HEK293 (cell line): ENCODE results near the gene LRRC53.

Source experiments
- CTCF ChIA-PET: fragments of 350-600 bp; formaldehyde crosslinking; extraction: SDS; loops from one replicate; lab custom pipeline; 2021; ENCODE audit warnings: antibody characterized with exemption; lab: Yijun Ruan, JAX
- POLR2A ChIA-PET: fragments of 300-600 bp; formaldehyde crosslinking; extraction: SDS; loops from one replicate; lab custom pipeline; 2020; ENCODE audit warnings: antibody characterized with exemption, inconsistent platforms; lab: Yijun Ruan, JAX
- H3K27ac ChIP-seq: fragments of 200-500 bp; sonication (Bioruptor generic); 2 replicates; pipeline ENCODE4 v1.5.1; 2014; ENCODE audit warnings: low read depth, low read length, control low read depth, inconsistent platforms; ENCODE audit errors: extremely low read depth
- H3K36me3 ChIP-seq, 2 experiments: fragments of 200-500 bp in 1 of 2; sonication (Bioruptor generic) in 1 of 2; 1 replicate in 1 of 2; 2 replicates in 1 of 2; pipeline ENCODE4 v1.5.1; 2014 to 2017; ENCODE audit warnings: inconsistent platforms in 2 of 2, low read length in 2 of 2; ENCODE audit not compliant: control insufficient read depth in 2 of 2, insufficient read depth in 1 of 2
- H3K4me1 ChIP-seq: fragments of 200-500 bp; sonication (Bioruptor generic); 2 replicates; pipeline ENCODE4 v1.5.1; 2014; ENCODE audit warnings: mild to moderate bottlenecking, low read length, inconsistent platforms; ENCODE audit not compliant: control insufficient read depth, insufficient read depth
- H3K4me3 ChIP-seq: 2 replicates; pipeline ENCODE4 v1.5.1; 2011; ENCODE audit warnings: low read depth, mild to moderate bottlenecking, control low read depth, low read length, moderate library complexity
- H3K9me3 ChIP-seq: fragments of 200-500 bp; sonication (Bioruptor generic); 2 replicates; pipeline ENCODE4 v1.5.1; 2014; ENCODE audit warnings: low read depth, low read length, inconsistent platforms; ENCODE audit not compliant: control insufficient read depth, insufficient read depth
- ATF2 ChIP-seq: fragments of 450-650 bp; formaldehyde crosslinking; IDR thresholded peaks from 2 replicates; pipeline ENCODE4 v1.5.1; 2016; ENCODE audit warnings: missing biosample characterization, missing genetic modification characterization, low read depth
- FEZF1 ChIP-seq: fragments of 450-650 bp; formaldehyde crosslinking; IDR thresholded peaks from 2 replicates; pipeline ENCODE4 v1.5.1; 2016; ENCODE audit warnings: missing biosample characterization, missing genetic modification characterization
- GLIS1 ChIP-seq: fragments of 450-650 bp; formaldehyde crosslinking; IDR thresholded peaks from 2 replicates; pipeline ENCODE4 v1.5.1; 2016; ENCODE audit warnings: missing biosample characterization, missing genetic modification characterization
- SETDB1 ChIP-seq: IDR thresholded peaks from one replicate; pipeline ENCODE4 v1.6.1; 2017; ENCODE audit warnings: mild to moderate bottlenecking, low read length, moderate library complexity, mixed read lengths; ENCODE audit not compliant: insufficient read length
- TRIM28 ChIP-seq: IDR thresholded peaks from 2 replicates; pipeline ENCODE4 v1.6.1; 2011; ENCODE audit warnings: low read length, control low read depth, borderline replicate concordance
- WT1 ChIP-seq: fragments of 450-650 bp; formaldehyde crosslinking; IDR thresholded peaks from 2 replicates; pipeline ENCODE4 v1.5.1; 2016; ENCODE audit warnings: missing biosample characterization, missing genetic modification characterization
- ZBTB17 ChIP-seq: fragments of 450-650 bp; formaldehyde crosslinking; IDR thresholded peaks from 2 replicates; pipeline ENCODE4 v1.5.1; 2016; ENCODE audit warnings: missing biosample characterization, missing genetic modification characterization
- ZBTB6 ChIP-seq: fragments of 450-650 bp; formaldehyde crosslinking; IDR thresholded peaks from 2 replicates; pipeline ENCODE4 v1.5.1; 2017; ENCODE audit warnings: missing biosample characterization, missing genetic modification characterization
- ZBTB7A ChIP-seq: fragments of 450-650 bp; formaldehyde crosslinking; IDR thresholded peaks from 2 replicates; pipeline ENCODE4 v1.5.1; 2016; ENCODE audit warnings: low read depth, missing biosample characterization, missing genetic modification characterization
- ZBTB8A ChIP-seq: fragments of 450-650 bp; formaldehyde crosslinking; IDR thresholded peaks from 2 replicates; pipeline ENCODE4 v1.5.1; 2016; ENCODE audit warnings: missing biosample characterization, missing genetic modification characterization
- ZFP69B ChIP-seq: fragments of 450-650 bp; formaldehyde crosslinking; IDR thresholded peaks from 2 replicates; pipeline ENCODE4 v1.5.1; 2016; ENCODE audit warnings: missing biosample characterization, missing genetic modification characterization
- ZNF132 ChIP-seq: fragments of 450-650 bp; formaldehyde crosslinking; IDR thresholded peaks from 2 replicates; pipeline ENCODE4 v1.5.1; 2017; ENCODE audit warnings: missing biosample characterization, missing genetic modification characterization, borderline replicate concordance
- ZNF223 ChIP-seq: fragments of 450-650 bp; formaldehyde crosslinking; IDR thresholded peaks from 2 replicates; pipeline ENCODE4 v1.5.1; 2016; ENCODE audit warnings: missing biosample characterization, missing genetic modification characterization
- ZNF248 ChIP-seq: fragments of 450-650 bp; formaldehyde crosslinking; IDR thresholded peaks from 2 replicates; pipeline ENCODE4 v1.5.1; 2017; ENCODE audit warnings: missing biosample characterization, missing genetic modification characterization
- ZNF266 ChIP-seq: fragments of 450-650 bp; formaldehyde crosslinking; IDR thresholded peaks from 2 replicates; pipeline ENCODE4 v1.5.1; 2016; ENCODE audit warnings: missing biosample characterization, missing genetic modification characterization, low read depth
- ZNF292 ChIP-seq: fragments of 450-650 bp; formaldehyde crosslinking; IDR thresholded peaks from 2 replicates; pipeline ENCODE4 v1.5.1; 2016; ENCODE audit warnings: low read depth, missing biosample characterization, missing genetic modification characterization, borderline replicate concordance
- ZNF391 ChIP-seq: fragments of 450-650 bp; formaldehyde crosslinking; IDR thresholded peaks from 2 replicates; pipeline ENCODE4 v1.5.1; 2016; ENCODE audit warnings: low read depth, missing biosample characterization, missing genetic modification characterization, borderline replicate concordance
- ZNF433 ChIP-seq: fragments of 450-650 bp; formaldehyde crosslinking; IDR thresholded peaks from 2 replicates; pipeline ENCODE4 v1.5.1; 2016; ENCODE audit warnings: missing biosample characterization, missing genetic modification characterization, low read depth
- ZNF529 ChIP-seq: fragments of 450-650 bp; formaldehyde crosslinking; IDR thresholded peaks from 2 replicates; pipeline ENCODE4 v1.5.1; 2017; ENCODE audit warnings: missing genetic modification characterization, missing biosample characterization; ENCODE audit not compliant: insufficient replicate concordance
- ZNF561 ChIP-seq: fragments of 450-650 bp; IDR thresholded peaks from 2 replicates; pipeline ENCODE4 v1.5.1; 2018; ENCODE audit warnings: missing biosample characterization, missing genetic modification characterization, borderline replicate concordance
- ZNF660 ChIP-seq: fragments of 450-650 bp; IDR thresholded peaks from 2 replicates; pipeline ENCODE4 v1.5.1; 2018; ENCODE audit warnings: missing biosample characterization, mild to moderate bottlenecking, missing genetic modification characterization
- ZNF664 ChIP-seq: fragments of 450-650 bp; formaldehyde crosslinking; IDR thresholded peaks from 2 replicates; pipeline ENCODE4 v1.5.1; 2016; ENCODE audit warnings: missing biosample characterization, missing genetic modification characterization
- ZXDB ChIP-seq: fragments of 450-650 bp; formaldehyde crosslinking; IDR thresholded peaks from 2 replicates; pipeline ENCODE4 v1.5.1; 2016; ENCODE audit warnings: missing biosample characterization, missing genetic modification characterization

LRRC53 gene

GRCh38 chr1:74423471-74423870 lies 88.9 kb downstream of the LRRC53 start:
- Histone ChIP-seq H3K9me3 (no peaks in the 10 kb centered on the region), H3K27ac (no peak overlapping the region), H3K36me3 (no peaks in the 10 kb centered on the region), H3K4me3 (no peak overlapping the region), H3K4me1 (no peaks in the 10 kb centered on the region)
- no peak for TF ChIP-seq ZBTB17 (tag by site-specific recombination)
- no peak for TF ChIP-seq GLIS1 (tag by site-specific recombination)
- no peak for TF ChIP-seq ZBTB7A (tag by site-specific recombination)
- no peak for TF ChIP-seq TRIM28
- TF ChIP-seq ZNF391 (tag by site-specific recombination), result no peak
- no peak for TF ChIP-seq ZNF223 (tag by site-specific recombination)
- TF ChIP-seq ZNF664, result no peak
- no peak for TF ChIP-seq ZNF561 (tag by site-specific recombination)
- no peak for TF ChIP-seq ZNF132 (tag by site-specific recombination)
- no peak for TF ChIP-seq SETDB1
- no peak for TF ChIP-seq ZBTB6
- ChIA-PET POLR2A (no interaction called here), CTCF (interaction anchor here (0.7 kb wide), 1 partner anchor 51 kb away, joined by 3 read pairs; no protein-coding TSS in a partner anchor)

- Histone ChIP-seq H3K27ac (no peak overlapping the region), H3K9me3 (no peaks in the 10 kb centered on the region), H3K4me3 (no peak overlapping the region), H3K36me3 (no peaks in the 10 kb centered on the region), H3K4me1 (no peaks in the 10 kb centered on the region)
- ChIA-PET POLR2A (no interaction called here), CTCF (no interaction called here)
- no peak for TF ChIP-seq ZNF433 (tag by site-specific recombination)
- no peak for TF ChIP-seq ZBTB8A (tag by site-specific recombination)
- TF ChIP-seq ZNF292 (tag by site-specific recombination), result no peak
- TF ChIP-seq ZNF660 (tag by site-specific recombination), result no peak
- no peak for TF ChIP-seq ZXDB (tag by site-specific recombination)
- TF ChIP-seq ZNF266 (tag by site-specific recombination), result no peak
- TF ChIP-seq FEZF1 (tag by site-specific recombination), result no peak
- no peak for TF ChIP-seq ZNF248 (tag by site-specific recombination)
- no peak for TF ChIP-seq ZNF391 (tag by site-specific recombination)
- no peak for TF ChIP-seq ZFP69B (tag by site-specific recombination)
- TF ChIP-seq ZNF529 (tag by site-specific recombination), result no peak
- no peak for TF ChIP-seq WT1 (tag by site-specific recombination)
- TF ChIP-seq ATF2 (tag by site-specific recombination), result no peak
These were observed 89.8 kb downstream of the LRRC53 start for GRCh38 chr1:74422421-74423292.
